Measurements from ENCODE around the gene FCN3. TPM values are rescaled to one million over a fixed set of nuclear protein-coding genes. Genes with fewer than 3 reads are reported as not detected.

Gene FCN3
- total RNA-seq, 3 donors from 2014 or later (not counting 1 experiment from before 2014, with no cell fraction given) = not detected

DNA sequence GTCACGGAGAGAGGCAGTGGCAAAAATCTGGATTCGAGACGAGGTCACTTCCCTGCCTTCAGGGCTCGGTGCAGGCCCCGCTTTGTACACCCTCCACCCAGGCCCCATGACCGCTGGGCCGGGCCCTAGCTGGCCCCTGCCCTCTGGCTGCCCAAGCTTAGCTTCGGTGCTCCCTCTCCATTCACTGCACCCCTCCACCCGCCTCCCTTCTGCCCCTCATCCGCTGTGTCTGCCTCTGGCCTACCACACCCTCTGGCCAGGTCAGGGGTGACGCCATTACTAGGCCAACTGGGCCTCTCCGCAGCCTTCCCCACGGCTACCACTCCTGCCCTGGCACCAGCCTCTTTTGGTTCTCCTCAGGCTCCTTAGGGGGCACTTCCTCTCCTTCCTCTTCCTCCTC lies 9.0 kb upstream of the FCN3 start:
- TF ChIP-seq, protein P1, sequence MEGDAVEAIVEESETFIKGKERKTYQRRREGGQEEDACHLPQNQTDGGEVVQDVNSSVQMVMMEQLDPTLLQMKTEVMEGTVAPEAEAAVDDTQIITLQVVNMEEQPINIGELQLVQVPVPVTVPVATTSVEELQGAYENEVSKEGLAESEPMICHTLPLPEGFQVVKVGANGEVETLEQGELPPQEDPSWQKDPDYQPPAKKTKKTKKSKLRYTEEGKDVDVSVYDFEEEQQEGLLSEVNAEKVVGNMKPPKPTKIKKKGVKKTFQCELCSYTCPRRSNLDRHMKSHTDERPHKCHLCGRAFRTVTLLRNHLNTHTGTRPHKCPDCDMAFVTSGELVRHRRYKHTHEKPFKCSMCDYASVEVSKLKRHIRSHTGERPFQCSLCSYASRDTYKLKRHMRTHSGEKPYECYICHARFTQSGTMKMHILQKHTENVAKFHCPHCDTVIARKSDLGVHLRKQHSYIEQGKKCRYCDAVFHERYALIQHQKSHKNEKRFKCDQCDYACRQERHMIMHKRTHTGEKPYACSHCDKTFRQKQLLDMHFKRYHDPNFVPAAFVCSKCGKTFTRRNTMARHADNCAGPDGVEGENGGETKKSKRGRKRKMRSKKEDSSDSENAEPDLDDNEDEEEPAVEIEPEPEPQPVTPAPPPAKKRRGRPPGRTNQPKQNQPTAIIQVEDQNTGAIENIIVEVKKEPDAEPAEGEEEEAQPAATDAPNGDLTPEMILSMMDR (IDR thresholded peaks at IDR 0.05) = no peak
- intact Hi-C loops (cut with micrococcal nuclease) = no loop called here
- Histone ChIP-seq H3K4me1 (ENCODE audit: control insufficient read depth, insufficient read depth, low read length) (no peaks in the 10 kb centered on the region), H3K36me3 (ENCODE audit: control insufficient read depth, insufficient read depth, low read length) (no peaks in the 10 kb centered on the region), H3K9me3 (ENCODE audit: control insufficient read depth, insufficient read depth, low read length) (no peaks in the 10 kb centered on the region), H3K27ac (ENCODE audit: low read length) (no peak overlapping the region), H3K4me3 (ENCODE audit: low read length) (no peak overlapping the region), H3K27me3 (ENCODE audit: control insufficient read depth, insufficient read depth, low read length) (no peaks in the 10 kb centered on the region)
- Mint-ChIP-seq H3K27me3 (ENCODE audit: low read depth in 2 of 2) (peaks cover 0 to 14% of the 10 kb centered on the region in 2 donors), H3K9me3 (no peaks in the 10 kb centered on the region), H3K4me1 (no peaks in the 10 kb centered on the region), H3K4me3 (no peak overlapping the region), H3K27ac (no peak overlapping the region), H3K36me3 (no peaks in the 10 kb centered on the region)
- no peak for DNase-seq
- WGBS (ENCODE audit: insufficient coverage) = 91% methylated on average over 13 of the region's 13 CpGs
- ATAC-seq = no peak

DNA sequence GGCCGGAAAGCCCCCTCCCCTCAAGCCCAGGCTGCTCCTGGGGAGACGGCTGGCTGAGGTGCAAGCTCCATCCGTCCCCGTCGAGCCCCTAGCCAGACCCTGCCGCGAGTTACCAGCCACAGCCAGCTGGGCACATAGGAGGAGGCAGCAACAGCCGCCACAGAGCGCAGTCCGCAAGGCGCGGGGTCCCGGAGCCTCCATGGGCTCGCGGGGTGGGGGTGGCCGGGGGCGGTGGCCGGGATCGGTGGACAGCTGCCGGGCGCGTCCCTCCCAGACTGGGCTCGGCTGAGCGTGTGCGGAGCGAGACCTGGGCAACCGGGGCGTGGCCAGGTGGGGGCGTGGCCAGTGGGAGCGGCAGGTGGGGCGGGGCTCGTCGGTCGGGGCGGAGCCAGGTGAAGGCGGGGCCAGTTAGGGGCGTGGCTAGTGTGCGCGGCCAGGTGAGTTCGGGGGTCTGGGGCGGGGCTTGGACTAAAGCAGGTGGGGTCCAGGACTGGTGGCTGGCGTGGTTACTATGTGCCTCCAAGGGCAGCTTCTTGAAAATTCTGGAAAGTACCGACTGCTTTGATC lies 8.5 kb upstream of the FCN3 start, which contains the start of gene CD164L2:
CD164L2 (minus strand) TSS at position 295 of the 567 bp plus-strand sequence; CDS start at position 201, 94 bp downstream.
- H3K36me3 ChIP-seq (ENCODE audit: control insufficient read depth, insufficient read depth, low read length) = no peaks in the 10 kb centered on the region
- no peaks in the 10 kb centered on the region for H3K9me3 ChIP-seq (ENCODE audit: control insufficient read depth, insufficient read depth, low read length)
- H3K27ac Mint-ChIP-seq = no peak within 1 kb of the TSS
- H3K4me1 ChIP-seq (ENCODE audit: control insufficient read depth, insufficient read depth, low read length) = no peaks in the 10 kb centered on the region
- no peaks in the 10 kb centered on the region for H3K36me3 Mint-ChIP-seq
- H3K4me3 ChIP-seq (ENCODE audit: low read length) = no peak within 1 kb of the TSS
- no peaks in the 10 kb centered on the region for H3K9me3 Mint-ChIP-seq
- no peak within 1 kb of the TSS for H3K27ac ChIP-seq (ENCODE audit: low read length)
- intact Hi-C loops (cut with micrococcal nuclease) = no loop called here
- no peaks in the 10 kb centered on the region for H3K4me1 Mint-ChIP-seq
- H3K4me3 Mint-ChIP-seq = no peak within 1 kb of the TSS
- 26% methylated on average over 43 of the region's 43 CpGs for WGBS (ENCODE audit: insufficient coverage)
- H3K27me3 Mint-ChIP-seq (ENCODE audit: low read depth in 2 of 2) = peaks cover 0 to 12% of the 10 kb centered on the region in 2 donors
- TF ChIP-seq, protein P1 (IDR thresholded peaks at IDR 0.05) = no peak
- DNase-seq (peak in 1 of 2 donors; percentile 62), ATAC-seq (peak; percentile 49 to 92 (median 69))
- no peaks in the 10 kb centered on the region for H3K27me3 ChIP-seq (ENCODE audit: control insufficient read depth, insufficient read depth, low read length)

DNA sequence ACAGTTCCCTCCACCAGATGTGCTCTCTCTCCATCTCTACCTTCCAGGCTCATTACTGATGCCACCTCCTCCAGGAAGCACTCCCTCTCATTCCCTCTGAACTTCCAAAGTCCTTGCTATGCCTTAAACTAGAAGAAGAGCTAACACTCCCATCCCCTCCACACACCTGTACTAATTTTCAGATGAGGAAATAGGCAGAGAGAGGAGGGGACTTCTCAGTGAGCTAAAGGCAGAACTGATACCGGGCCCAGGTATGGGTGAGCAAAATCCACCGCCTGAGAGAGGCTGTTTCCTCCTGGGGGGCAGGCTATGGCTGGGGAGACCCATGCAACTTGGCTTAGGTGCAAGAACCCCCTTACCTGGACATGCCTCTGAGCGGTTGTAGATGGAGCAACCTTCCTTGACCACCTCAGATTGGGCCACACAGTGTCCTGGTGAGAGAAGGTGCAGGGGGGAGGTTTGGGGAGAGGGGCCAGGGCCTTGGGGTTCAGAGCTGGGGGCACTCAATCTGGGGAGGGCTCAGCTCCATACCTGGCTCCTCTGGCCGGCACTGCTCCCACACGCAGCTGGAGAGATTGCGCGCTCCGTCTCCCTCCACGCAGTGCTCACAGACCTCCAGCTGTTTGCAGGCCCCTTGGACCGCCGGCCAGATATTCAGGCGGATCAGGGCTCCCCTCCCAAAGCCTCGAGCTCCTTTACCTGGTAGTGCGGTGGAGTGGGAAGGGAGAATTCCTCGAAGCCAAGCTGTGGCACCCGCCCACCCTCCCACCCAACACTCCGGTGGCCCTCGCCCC lies 7.5 kb upstream of the FCN3 start:
- H3K36me3 Mint-ChIP-seq = no peaks in the 10 kb centered on the region
- H3K27ac ChIP-seq (ENCODE audit: low read length) = no peak overlapping the region
- no peak overlapping the region for H3K4me3 ChIP-seq (ENCODE audit: low read length)
- intact Hi-C loops (cut with micrococcal nuclease) = no loop called here
- H3K4me1 Mint-ChIP-seq = no peaks in the 10 kb centered on the region
- no peaks in the 10 kb centered on the region for H3K9me3 ChIP-seq (ENCODE audit: control insufficient read depth, insufficient read depth, low read length)
- no peaks in the 10 kb centered on the region for H3K27me3 ChIP-seq (ENCODE audit: control insufficient read depth, insufficient read depth, low read length)
- WGBS (ENCODE audit: insufficient coverage) = 74% methylated on average over 13 of the region's 18 CpGs
- no peaks in the 10 kb centered on the region for H3K9me3 Mint-ChIP-seq
- H3K4me3 Mint-ChIP-seq = no peak overlapping the region
- no peaks in the 10 kb centered on the region for H3K4me1 ChIP-seq (ENCODE audit: control insufficient read depth, insufficient read depth, low read length)
- no peak for ATAC-seq
- H3K27ac Mint-ChIP-seq = no peak overlapping the region
- TF ChIP-seq, protein P1 (IDR thresholded peaks at IDR 0.05) = no peak
- H3K36me3 ChIP-seq (ENCODE audit: control insufficient read depth, insufficient read depth, low read length) = no peaks in the 10 kb centered on the region
- no peak for DNase-seq
- H3K27me3 Mint-ChIP-seq (ENCODE audit: low read depth in 2 of 2) = peaks cover 0 to 12% of the 10 kb centered on the region in 2 donors
